Adrenal gland (tissue), 12 donors: ENCODE measurements around the gene CACUL1. TPM values are rescaled to one million over a fixed set of nuclear protein-coding genes. Genes with fewer than 3 reads are reported as not detected.

Experiments used
- DNase-seq, 7 donors: peaks; one replicate each; pipeline ENCODE4 v3.0.0-alpha.2; 2019 to 2020
- H3K27ac ChIP-seq, 5 donors: fragments of 200-600 bp; sonication (generic) in 4 of 5; 1 replicate in 3 of 5; 2 replicates in 2 of 5; pipeline versions ENCODE4 v1.5.1 to v1.8.0; 2016 to 2020; ENCODE audit warnings: mild to moderate bottlenecking in 1 of 5
- H3K27me3 ChIP-seq: fragments of 200-600 bp; 2 replicates; pipeline ENCODE4 v1.8.0; 2021
- H3K36me3 ChIP-seq, 2 donors: fragments of 200-600 bp; replicated peaks in 1 of 2; 1 replicate in 1 of 2; 2 replicates in 1 of 2; pipeline versions ENCODE4 v1.5.1 to v1.8.0; 2018 to 2022
- H3K4me1 ChIP-seq, 2 donors: fragments of 200-600 bp; replicated peaks in 1 of 2; 1 replicate in 1 of 2; 2 replicates in 1 of 2; pipeline versions ENCODE4 v1.5.1 to v1.8.0; 2018 to 2021
- H3K4me3 ChIP-seq, 4 donors: fragments of 200-600 bp; sonication (generic) in 3 of 4; one replicate each; pipeline ENCODE4 v1.5.1; 2016 to 2018
- H3K9me3 ChIP-seq, 3 donors: fragments of 200-600 bp; sonication (generic) in 1 of 3; replicated peaks in 1 of 3; 1 replicate in 2 of 3; 2 replicates in 1 of 3; pipeline versions ENCODE4 v1.5.1 to v1.8.0; 2016 to 2021
- CTCF ChIP-seq, 6 experiments: fragments of 450-650 bp in 4 of 6; fragments of 200-600 bp in 2 of 6; sonication (generic) in 1 of 6; IDR thresholded peaks; 1 replicate in 5 of 6; 2 replicates in 1 of 6; pipeline versions ENCODE4 v1.5.1 to v1.8.0; 2016 to 2021; ENCODE audit warnings: antibody characterized with exemption in 6 of 6, mild to moderate bottlenecking in 2 of 6, moderate library complexity in 1 of 6
- POLR2A ChIP-seq, 2 donors: fragments of 450-650 bp; IDR thresholded peaks; one replicate each; pipeline ENCODE4 v1.6.1; 2017; ENCODE audit warnings: antibody characterized with exemption in 2 of 2, mild to moderate bottlenecking in 2 of 2, moderate library complexity in 1 of 2
- WGBS, 4 donors: extraction: QIAGEN DNeasy Blood & Tissue Kit in 2 of 4; methylation state at CpG; one replicate each; pipeline versions ENCODE4 v1.1.5 to v1.1.7; 2013 to 2017; 5-methylcytosine and 5-hydroxymethylcytosine counted together
- intact Hi-C, 2 donors: fragments of 100-400 bp; cut with DNase I; formaldehyde crosslinking; loops; one replicate each; pipeline versions ENCODE4 v1.14.1 to v1.15.0; 2022 to 2023
- polyA plus RNA-seq, 3 donors: library from polyadenylated mRNA; stranded (reverse); fragments of 200-250 nt in 2 of 3; fragments of 350-450 nt in 1 of 3; fragmentation: Illumina TruSeq in 1 of 3; extraction: RNeasy Lipid Tissue Mini Kit (QIAGEN cat#74804) in 1 of 3; gene quantifications; one replicate each; pipeline ENCODE4 v1.2.3, GENCODE V29; 2013 to 2014
- total RNA-seq, 9 donors: library from RNA; depleted of rRNA in 4 of 9; stranded (reverse); fragments of >200 nt in 4 of 9; fragments of 120-200 nt in 1 of 9; fragmentation: NEBNext Ultra II Directional in 1 of 9; extraction: Animal tissue kit (Norgen Biotek cat#: 25700) in 1 of 9; gene quantifications; one replicate each; pipeline versions ENCODE4 v1.1.0 to v1.2.4, GENCODE V29; 2013 to 2023
- donor health status: healthy with polysubstance abuse.
- donor health status: Bipolar disorder and iron deficiency.
- donor health status: DM: yes; HTN: yes; CAD: no.
- donor health status: DM: no; HTN: no; CAD: no.
- donor health status: DM: no; HTN: no; CAD: no.
- donor health status: DM: yes; HTN: yes; CAD: no.

The CACUL1 gene
- total and polyA plus RNA-seq, 12 donors, result 6.9 to 70.0 (median 30.9) TPM

- no peak for DNase-seq
- intact Hi-C loops, result no loop called here
- Histone ChIP-seq H3K36me3 (no peaks in the 10 kb centered on the region), H3K27ac (peak overlapping the region in 1 of 5 donors; percentile 47), H3K4me3 (no peak overlapping the region), H3K9me3 (no peaks in the 10 kb centered on the region), H3K27me3 (no peaks in the 10 kb centered on the region), H3K4me1 (no peaks in the 10 kb centered on the region)
- 72 to 83% (median 75%) methylated on average over 8 to 9 of the region's 9 CpGs for WGBS, 4 donors
- TF ChIP-seq CTCF (IDR thresholded peaks at IDR 0.05), result no peak
- TF ChIP-seq POLR2A (IDR thresholded peaks at IDR 0.05), result no peak
Observed at GRCh38 chr10:118638680-118639079, 116.1 kb downstream of the CACUL1 start.

- no peak for DNase-seq
- 88 to 91% (median 89%) methylated on average over 3 to 4 of the region's 4 CpGs for WGBS, 4 donors
- Histone ChIP-seq H3K27me3 (no peaks in the 10 kb centered on the region), H3K4me1 (no peaks in the 10 kb centered on the region), H3K36me3 (no peaks in the 10 kb centered on the region), H3K27ac (no peak overlapping the region), H3K9me3 (no peaks in the 10 kb centered on the region), H3K4me3 (no peak overlapping the region)
- intact Hi-C loops, result no loop called here
- TF ChIP-seq CTCF (IDR thresholded peaks at IDR 0.05) (no peak), POLR2A (IDR thresholded peaks at IDR 0.05) (no peak)
Observed at GRCh38 chr10:118635674-118636402, 118.9 kb downstream of the CACUL1 start.

- TF ChIP-seq CTCF (IDR thresholded peaks at IDR 0.05), result no peak
- no peak for TF ChIP-seq POLR2A (IDR thresholded peaks at IDR 0.05)
- Histone ChIP-seq H3K27ac (no peak overlapping the region), H3K4me3 (no peak overlapping the region), H3K36me3 (no peaks in the 10 kb centered on the region), H3K27me3 (no peaks in the 10 kb centered on the region), H3K9me3 (no peaks in the 10 kb centered on the region), H3K4me1 (peaks cover 0 to 13% of the 10 kb centered on the region in 2 donors)
- WGBS, 4 donors, result 74 to 90% (median 78%) methylated on average over 7 of the region's 7 CpGs
- DNase-seq, result no peak
- intact Hi-C loops, result no loop called here
Observed at GRCh38 chr10:118633786-118634185, 121.0 kb downstream of the CACUL1 start.

- no peaks in the 10 kb centered on the region for H3K36me3 ChIP-seq
- intact Hi-C loops, result no loop called here
- H3K4me1 ChIP-seq, result peaks cover 0 to 16% of the 10 kb centered on the region in 2 donors
- WGBS, 4 donors, result 24 to 47% (median 40%) methylated on average over 3 of the region's 3 CpGs
- H3K27ac ChIP-seq, result peak overlapping the region in 1 of 5 donors; percentile 48
- H3K27me3 ChIP-seq, result no peaks in the 10 kb centered on the region
- DNase-seq, result no peak
- TF ChIP-seq POLR2A (IDR thresholded peaks at IDR 0.05), result no peak
- no peaks in the 10 kb centered on the region for H3K9me3 ChIP-seq
- H3K4me3 ChIP-seq, result no peak overlapping the region
Observed at GRCh38 chr10:118629211-118629610, 125.6 kb downstream of the CACUL1 start.

GRCh38 chr10:118628397-118628796, 126.4 kb downstream of the CACUL1 start:
- TF ChIP-seq CTCF (IDR thresholded peaks at IDR 0.05) (no peak), POLR2A (IDR thresholded peaks at IDR 0.05) (no peak)
- no peak overlapping the region for H3K4me3 ChIP-seq
- no peaks in the 10 kb centered on the region for H3K36me3 ChIP-seq
- intact Hi-C loops, result no loop called here
- peaks cover 0 to 16% of the 10 kb centered on the region in 2 donors for H3K4me1 ChIP-seq
- H3K27me3 ChIP-seq, result no peaks in the 10 kb centered on the region
- DNase-seq, result no peak
- H3K9me3 ChIP-seq, result no peaks in the 10 kb centered on the region
- H3K27ac ChIP-seq, result no peak overlapping the region
